Smooth muscle cell (in vitro differentiated cells): Measurements from ENCODE around the gene AVPI1. TPM values are rescaled to one million over a fixed set of nuclear protein-coding genes. Genes with fewer than 3 reads are reported as not detected.
A peak's percentile ranks its signal among the peaks of the same experiment; 100 is the strongest.
"Not testable (repeated sequence)": the region's sequence is repeated elsewhere in the genome, so short reads cannot be mapped to it uniquely, and the experiment has no call there.

Experiments
- DNase-seq: peaks from one replicate; lab custom pipeline; 2025; ENCODE audit not compliant: unreplicated experiment; lab: John Stamatoyannopoulos, UW
- H2AFZ ChIP-seq: fragments of 200-600 bp; sonication (generic); 2 replicates; pipeline ENCODE4 v1.6.0; 2016; ENCODE audit warnings: antibody characterized with exemption, low read depth, mild to moderate bottlenecking
- H3F3A ChIP-seq: fragments of 200-600 bp; sonication (generic); 2 replicates; pipeline ENCODE4 v1.6.0; 2017; ENCODE audit warnings: antibody characterized with exemption, low read depth
- H3K27ac ChIP-seq: fragments of 200-600 bp; sonication (generic); 2 replicates; pipeline ENCODE4 v1.5.1; 2016; ENCODE audit warnings: low read depth, mild to moderate bottlenecking
- H3K27me3 ChIP-seq: fragments of 200-600 bp; sonication (generic); 2 replicates; pipeline ENCODE4 v1.6.1; 2016; ENCODE audit warnings: low read depth, mild to moderate bottlenecking
- H3K36me3 ChIP-seq: fragments of 200-600 bp; sonication (generic); 2 replicates; pipeline ENCODE4 v1.5.1; 2016; ENCODE audit warnings: low read depth
- H3K4me1 ChIP-seq: fragments of 200-600 bp; sonication (generic); 2 replicates; pipeline ENCODE4 v1.5.1; 2016; ENCODE audit warnings: low read depth
- H3K4me2 ChIP-seq: fragments of 200-600 bp; sonication (generic); 2 replicates; pipeline ENCODE4 v1.6.0; 2016; ENCODE audit warnings: mild to moderate bottlenecking
- H3K4me3 ChIP-seq: fragments of 200-600 bp; sonication (generic); 2 replicates; pipeline ENCODE4 v1.5.1; 2016; ENCODE audit warnings: mild to moderate bottlenecking
- H3K79me2 ChIP-seq: fragments of 200-600 bp; sonication (generic); 2 replicates; pipeline ENCODE4 v1.6.0; 2016; ENCODE audit warnings: low read depth, mild to moderate bottlenecking
- H3K9ac ChIP-seq: fragments of 200-600 bp; sonication (generic); 2 replicates; pipeline ENCODE4 v1.6.0; 2016; ENCODE audit warnings: low read depth
- H3K9me3 ChIP-seq: fragments of 200-600 bp; sonication (generic); replicated peaks from 2 replicates; pipeline ENCODE4 v1.5.1; 2016; ENCODE audit warnings: low read depth
- H4K20me1 ChIP-seq: fragments of 200-600 bp; sonication (generic); 2 replicates; pipeline ENCODE4 v1.6.0; 2016; ENCODE audit warnings: low read depth
- CTCF ChIP-seq: fragments of 200-600 bp; sonication (generic); IDR thresholded peaks from 2 replicates; pipeline ENCODE4 v1.5.1; 2017; ENCODE audit warnings: borderline replicate concordance, mild to moderate bottlenecking, antibody characterized with exemption; ENCODE audit not compliant: insufficient read depth, poor library complexity, severe bottlenecking
- WGBS: methylation state at CpG from one replicate; pipeline ENCODE4 v1.1.7; 2016; ENCODE audit warnings: low lambda C conversion rate; 5-methylcytosine and 5-hydroxymethylcytosine counted together
- polyA plus RNA-seq: library from polyadenylated mRNA; unstranded; fragments of >200 nt; fragmentation: Nextera tagmentation; extraction: Ambion mirVana; gene quantifications from 2 replicates; pipeline ENCODE4 v1.2.1, GENCODE V29; 2016
- total RNA-seq: library from RNA; depleted of rRNA; stranded (reverse); fragments of >200 nt; gene quantifications from 2 replicates; pipeline ENCODE4 v1.2.3, GENCODE V29; 2014

Gene AVPI1
- total and polyA plus RNA-seq, 2 experiments from 2014 or later = 23.8 to 32.5 TPM

GRCh38 chr10:97640174-97640867 is 46.7 kb downstream of the AVPI1 start, which contains the start of gene PI4K2A:
TSS of gene PI4K2A (plus strand) at chr10:97640671. CDS start at chr10:97640743, 72 bp downstream.
- Histone ChIP-seq H3K79me2 (peaks cover 42% of the 10 kb centered on the region), H3K9ac (peak within 1 kb of the TSS; percentile 93), H3K4me1 (peaks cover 11% of the 10 kb centered on the region), H3K9me3 (no peaks in the 10 kb centered on the region), H3K36me3 (no peaks in the 10 kb centered on the region), H3K4me3 (peak within 1 kb of the TSS; percentile 98), H3K4me2 (peak within 1 kb of the TSS; percentile 99), H2AFZ (peak within 1 kb of the TSS; percentile 41), H3F3A (peaks cover 3% of the 10 kb centered on the region), H3K27ac (peak within 1 kb of the TSS; percentile 87), H3K27me3 (no peaks in the 10 kb centered on the region), H4K20me1 (peaks cover 19% of the 10 kb centered on the region)
- DNase-seq = peak; percentile 95
- no peak for TF ChIP-seq CTCF
- WGBS = 3% methylated on average over 52 of the region's 54 CpGs

- not testable (repeated sequence) for H3K4me2 ChIP-seq, H3K9me3 ChIP-seq, H3K4me3 ChIP-seq, H2AFZ ChIP-seq, DNase-seq, H3K27ac ChIP-seq, H3K36me3 ChIP-seq, H3K27me3 ChIP-seq, H3F3A ChIP-seq, H3K9ac ChIP-seq
- peaks cover 11% of the 10 kb centered on the region for H3K4me1 ChIP-seq
- peaks cover 19% of the 10 kb centered on the region for H4K20me1 ChIP-seq
- WGBS = 94% methylated on average over 3 of the region's 3 CpGs
- peaks cover 32% of the 10 kb centered on the region for H3K79me2 ChIP-seq
These were observed 48.0 kb downstream of the AVPI1 start for GRCh38 chr10:97639090-97639489.

GRCh38 chr10:97635577-97635976 is 51.5 kb downstream of the AVPI1 start:
- WGBS = 86% methylated on average over 1 of the region's 1 CpG
- no peak overlapping the region for H3K4me2 ChIP-seq
- no peak for TF ChIP-seq CTCF
- H2AFZ ChIP-seq = no peak overlapping the region
- H3K36me3 ChIP-seq = no peaks in the 10 kb centered on the region
- peaks cover 7% of the 10 kb centered on the region for H3K79me2 ChIP-seq
- no peak overlapping the region for H3K9ac ChIP-seq
- peaks cover 5% of the 10 kb centered on the region for H3K4me1 ChIP-seq
- H3K4me3 ChIP-seq = no peak overlapping the region
- H3F3A ChIP-seq = no peaks in the 10 kb centered on the region
- no peak for DNase-seq
- no peaks in the 10 kb centered on the region for H3K9me3 ChIP-seq
- H3K27ac ChIP-seq = no peak overlapping the region
- no peaks in the 10 kb centered on the region for H4K20me1 ChIP-seq
- no peaks in the 10 kb centered on the region for H3K27me3 ChIP-seq

- peak; percentile 17 for TF ChIP-seq CTCF
- WGBS = 82% methylated on average over 8 of the region's 8 CpGs
- H3K27me3 ChIP-seq = no peaks in the 10 kb centered on the region
- H3K4me1 ChIP-seq = peaks cover 5% of the 10 kb centered on the region
- H3K4me2 ChIP-seq = peak overlapping the region; percentile 82
- no peaks in the 10 kb centered on the region for H3F3A ChIP-seq
- no peak for DNase-seq
- peaks cover 12% of the 10 kb centered on the region for H3K79me2 ChIP-seq
- H3K36me3 ChIP-seq = no peaks in the 10 kb centered on the region
- H4K20me1 ChIP-seq = no peaks in the 10 kb centered on the region
- peak overlapping the region; percentile 67 for H3K4me3 ChIP-seq
- H3K9me3 ChIP-seq = no peaks in the 10 kb centered on the region
- H2AFZ ChIP-seq = peak overlapping the region; percentile 98
- peak overlapping the region; percentile 20 for H3K9ac ChIP-seq
- H3K27ac ChIP-seq = peak overlapping the region; percentile 11
These were observed 53.1 kb downstream of the AVPI1 start for GRCh38 chr10:97633921-97634320.
